Esophagus muscularis mucosa (tissue), 3 donors: ENCODE results near the gene EGLN2.

Experiments used
- POLR2A ChIP-seq: fragments of 450-650 bp; IDR thresholded peaks from one replicate; pipeline ENCODE4 v1.6.1; 2017; ENCODE audit warnings: antibody characterized with exemption, moderate library complexity, mild to moderate bottlenecking, low read depth
- POLR2AphosphoS5 ChIP-seq, 2 donors: sonication (generic); formaldehyde crosslinking; IDR thresholded peaks; one replicate each; pipeline ENCODE4 v1.6.1; 2017; ENCODE audit warnings: antibody characterized with exemption in 2 of 2
- TF ChIP-seq, protein P1 (sequence below), 3 experiments: fragments of 200-600 bp in 2 of 3; fragments of 450-650 bp in 1 of 3; sonication (generic) in 2 of 3; IDR thresholded peaks; one replicate each; pipeline ENCODE4 v1.5.1; 2017 to 2019; ENCODE audit warnings: antibody characterized with exemption in 3 of 3, mild to moderate bottlenecking in 2 of 3, moderate library complexity in 1 of 3

DNA sequence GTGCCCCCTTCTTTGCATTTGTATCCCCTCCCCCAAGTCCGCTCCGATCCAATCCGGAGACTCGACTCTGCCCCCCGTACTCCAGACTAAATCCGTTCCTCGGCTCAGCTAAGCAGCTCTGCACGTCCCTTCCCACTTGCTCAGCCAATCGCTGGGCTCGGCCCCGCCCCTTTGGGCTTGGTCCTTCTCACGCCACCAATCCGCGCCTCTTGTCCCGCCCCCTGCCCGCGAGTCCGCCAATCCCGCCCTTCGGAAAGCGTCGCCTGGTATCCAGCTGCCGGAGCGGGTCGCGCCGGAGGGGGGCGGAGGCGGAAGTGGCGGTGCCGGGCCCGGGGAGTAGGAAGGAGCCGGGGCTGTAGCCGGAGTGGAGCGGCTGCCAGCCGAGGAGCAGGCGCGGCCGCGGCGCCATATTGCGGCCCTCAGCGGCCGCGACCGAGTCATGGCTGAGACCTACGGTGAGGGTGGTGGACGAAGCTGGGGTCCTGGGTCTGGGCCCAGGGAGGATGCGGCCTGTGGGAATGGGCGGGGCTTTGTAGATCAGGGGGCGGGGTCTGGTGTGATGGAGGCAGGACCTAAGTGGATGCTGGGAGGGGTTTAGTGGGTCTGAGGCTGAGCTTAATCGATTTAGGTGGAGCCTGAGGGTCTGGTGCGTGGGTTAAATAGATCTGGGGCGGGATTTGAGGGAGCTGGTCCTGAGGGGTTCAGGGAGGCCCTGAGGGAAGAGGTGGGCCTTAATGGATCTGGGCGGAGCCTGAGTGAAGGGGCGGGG, 20.9 kb upstream of the EGLN2 start, which contains the start of gene RAB4B:
- TF ChIP-seq, protein P1, sequence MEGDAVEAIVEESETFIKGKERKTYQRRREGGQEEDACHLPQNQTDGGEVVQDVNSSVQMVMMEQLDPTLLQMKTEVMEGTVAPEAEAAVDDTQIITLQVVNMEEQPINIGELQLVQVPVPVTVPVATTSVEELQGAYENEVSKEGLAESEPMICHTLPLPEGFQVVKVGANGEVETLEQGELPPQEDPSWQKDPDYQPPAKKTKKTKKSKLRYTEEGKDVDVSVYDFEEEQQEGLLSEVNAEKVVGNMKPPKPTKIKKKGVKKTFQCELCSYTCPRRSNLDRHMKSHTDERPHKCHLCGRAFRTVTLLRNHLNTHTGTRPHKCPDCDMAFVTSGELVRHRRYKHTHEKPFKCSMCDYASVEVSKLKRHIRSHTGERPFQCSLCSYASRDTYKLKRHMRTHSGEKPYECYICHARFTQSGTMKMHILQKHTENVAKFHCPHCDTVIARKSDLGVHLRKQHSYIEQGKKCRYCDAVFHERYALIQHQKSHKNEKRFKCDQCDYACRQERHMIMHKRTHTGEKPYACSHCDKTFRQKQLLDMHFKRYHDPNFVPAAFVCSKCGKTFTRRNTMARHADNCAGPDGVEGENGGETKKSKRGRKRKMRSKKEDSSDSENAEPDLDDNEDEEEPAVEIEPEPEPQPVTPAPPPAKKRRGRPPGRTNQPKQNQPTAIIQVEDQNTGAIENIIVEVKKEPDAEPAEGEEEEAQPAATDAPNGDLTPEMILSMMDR (IDR thresholded peaks at IDR 0.05): peak in 1 of 3 experiments; percentile 40
- peak; percentile 40 for TF ChIP-seq POLR2A
- peak; percentile 84 to 92 for TF ChIP-seq POLR2AphosphoS5 (IDR thresholded peaks at IDR 0.05)
